Measurements from ENCODE around the gene ZNF699.
"Not testable (repeated sequence)": the region's sequence is repeated elsewhere in the genome, so short reads cannot be mapped to it uniquely, and the experiment has no call there.

ZNF699 gene

DNA sequence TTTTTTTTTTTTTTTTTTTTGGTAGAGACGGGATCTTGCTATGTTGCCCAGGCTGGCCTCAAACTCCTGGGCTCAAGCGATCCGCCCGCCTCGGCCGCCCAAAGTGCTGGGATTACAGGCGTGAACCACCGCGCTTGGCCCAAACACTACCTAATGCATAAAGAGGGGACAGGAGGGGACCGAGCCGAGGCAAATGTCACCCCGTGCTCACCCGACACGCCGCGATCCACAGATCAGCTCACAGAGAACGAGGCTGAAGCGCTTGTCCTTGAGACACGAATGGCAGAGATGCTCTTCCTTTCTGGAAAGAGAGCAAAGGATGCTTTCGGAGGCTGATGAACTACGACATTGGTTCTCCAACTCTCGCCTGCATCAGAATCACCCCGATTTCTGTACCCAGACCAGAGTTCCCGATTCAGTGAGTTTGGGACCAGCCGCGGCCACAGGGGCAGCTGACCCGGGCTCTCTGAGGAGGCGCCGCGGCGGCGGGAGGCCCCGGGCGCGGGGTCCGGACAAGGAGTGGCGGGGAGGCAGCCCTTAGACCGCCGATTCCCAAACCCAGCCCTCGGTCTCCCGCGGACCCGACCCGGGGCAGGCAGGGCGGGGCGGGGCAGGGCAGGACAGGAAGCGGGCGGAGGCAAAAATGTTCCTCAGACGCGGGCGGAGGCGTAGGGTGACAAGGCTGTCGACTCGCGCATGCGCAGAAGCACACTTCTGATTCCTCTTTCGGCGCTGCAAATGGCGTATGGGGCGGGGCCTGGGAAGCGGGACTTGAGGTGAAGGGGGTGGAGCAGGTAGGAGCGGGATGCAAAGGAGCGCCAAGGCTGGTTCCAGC, at the start of gene ZNF699:
Gene ZNF699, minus strand, starts transcription at position 700 of the 835 bp plus-strand sequence. CDS start 4,719 bp downstream, outside the sequence.
- peak; percentile 89 for DNase-seq

DNA sequence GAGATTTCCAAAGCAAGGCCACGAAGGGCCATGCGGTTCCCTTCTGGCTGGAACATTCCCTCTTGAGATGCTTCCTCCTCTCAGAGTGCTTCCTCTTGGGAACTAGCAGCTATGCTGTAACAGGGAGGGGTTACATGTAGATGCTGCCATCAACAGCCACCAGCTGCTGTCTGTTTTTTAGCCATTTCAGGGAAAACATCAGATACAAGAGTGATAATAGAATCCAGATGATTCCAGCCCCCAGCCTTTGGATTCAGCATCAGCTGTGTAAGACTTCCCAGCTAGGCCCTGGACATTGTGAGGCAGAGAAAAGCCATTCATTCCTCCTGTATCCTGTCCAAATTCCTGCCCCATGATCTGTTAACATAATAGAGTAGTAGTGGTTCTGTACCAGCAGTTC, 45.0 kb upstream of the ZNF699 start:
- no peak for DNase-seq

DNA sequence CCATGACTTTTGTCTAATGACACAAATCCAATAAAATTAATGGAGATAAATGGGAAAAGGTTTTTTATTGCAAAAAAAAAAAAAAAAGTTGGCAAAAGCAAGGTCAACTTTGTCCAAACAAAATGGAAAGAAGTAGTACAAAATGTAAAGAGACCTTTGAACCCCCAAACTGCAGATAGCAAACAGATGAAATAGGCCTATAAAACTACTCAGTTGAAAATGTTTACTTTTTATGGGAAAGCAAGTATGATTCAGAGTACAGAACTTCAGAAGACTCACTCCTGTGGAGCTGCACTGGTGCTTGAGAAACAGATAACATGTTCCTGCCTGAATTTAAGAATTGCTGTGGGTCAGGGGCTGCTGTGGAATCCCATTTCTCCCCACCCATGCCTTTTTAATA, 43.4 kb upstream of the ZNF699 start:
- no peak for DNase-seq

DNA sequence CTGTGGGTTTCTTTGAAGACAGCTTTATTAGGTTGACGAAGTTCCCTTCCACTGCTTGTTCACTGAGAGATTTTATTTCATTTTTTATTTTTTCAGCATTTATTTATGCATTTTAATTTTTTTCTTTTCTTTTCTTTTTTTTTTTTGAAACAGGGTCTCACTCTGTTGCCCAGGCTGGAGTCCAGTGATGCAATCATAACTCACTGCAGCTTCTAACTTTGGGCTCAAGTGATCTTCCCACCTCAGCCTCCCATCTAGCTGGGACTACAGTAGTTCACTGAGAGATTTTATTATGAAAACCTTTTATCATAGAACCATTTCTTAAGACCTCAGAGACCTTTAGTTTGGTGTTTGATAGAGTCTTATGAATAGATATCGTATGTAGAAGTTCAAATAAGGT, 42.9 kb upstream of the ZNF699 start:
- DNase-seq, result no peak

DNA sequence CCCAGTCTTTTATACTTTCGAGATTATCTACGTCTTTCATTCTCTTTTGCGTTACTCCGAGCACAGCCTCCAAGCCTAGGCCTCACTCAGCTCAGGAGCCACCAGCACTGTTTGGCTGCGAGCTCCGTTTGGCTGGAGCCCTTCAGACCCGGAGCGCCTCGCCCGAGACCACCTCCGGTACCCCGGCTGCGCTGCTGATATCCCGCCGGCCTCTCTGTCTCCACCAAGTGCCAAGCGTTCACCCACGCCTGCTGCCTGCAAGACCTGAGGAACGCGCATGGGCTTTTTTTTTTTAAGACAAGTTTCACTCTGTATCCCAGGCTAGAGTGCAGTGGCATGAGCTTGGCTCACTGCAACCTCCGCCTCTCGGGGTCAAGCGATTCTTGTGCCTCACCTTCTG, 39.0 kb upstream of the ZNF699 start:
- no peak for DNase-seq

DNA sequence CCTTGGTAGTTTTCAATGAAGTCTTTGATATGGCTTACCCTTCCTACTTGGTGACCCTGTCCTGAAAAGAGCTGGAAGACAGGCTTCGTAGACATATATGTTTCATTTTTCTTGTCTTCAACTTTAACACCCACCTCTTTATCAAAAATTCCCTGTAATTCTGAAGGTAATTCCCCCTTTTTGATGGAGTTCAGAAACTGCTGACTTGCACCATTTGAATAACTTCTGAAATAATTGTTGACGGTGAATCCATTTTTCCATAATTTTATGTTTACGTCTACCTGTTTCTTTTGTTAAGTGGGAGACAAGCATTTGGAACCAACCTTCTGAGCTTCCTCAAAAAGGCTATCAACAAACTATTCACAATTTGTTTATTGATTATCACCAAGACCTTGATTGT, 38.6 kb upstream of the ZNF699 start:
- DNase-seq, result no peak

DNA sequence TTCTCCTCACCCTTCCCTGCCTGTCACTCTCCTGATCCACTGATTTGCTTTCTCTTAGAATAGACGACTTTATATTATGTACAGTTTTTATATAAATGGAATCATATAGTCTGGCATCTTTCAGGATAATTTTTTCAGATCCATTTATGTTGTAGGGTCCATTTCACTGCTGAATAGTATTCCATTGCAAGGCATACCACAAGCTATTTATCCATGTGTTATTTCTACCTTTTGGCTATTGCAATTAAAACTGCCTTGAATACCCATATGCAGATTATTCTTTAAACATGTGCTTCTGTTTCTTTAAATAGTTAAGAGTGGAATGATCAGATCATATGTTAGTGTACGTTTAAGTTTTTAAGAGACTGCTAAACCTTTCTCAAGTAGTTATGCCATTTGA, 35.4 kb upstream of the ZNF699 start:
- no peak for DNase-seq

DNA sequence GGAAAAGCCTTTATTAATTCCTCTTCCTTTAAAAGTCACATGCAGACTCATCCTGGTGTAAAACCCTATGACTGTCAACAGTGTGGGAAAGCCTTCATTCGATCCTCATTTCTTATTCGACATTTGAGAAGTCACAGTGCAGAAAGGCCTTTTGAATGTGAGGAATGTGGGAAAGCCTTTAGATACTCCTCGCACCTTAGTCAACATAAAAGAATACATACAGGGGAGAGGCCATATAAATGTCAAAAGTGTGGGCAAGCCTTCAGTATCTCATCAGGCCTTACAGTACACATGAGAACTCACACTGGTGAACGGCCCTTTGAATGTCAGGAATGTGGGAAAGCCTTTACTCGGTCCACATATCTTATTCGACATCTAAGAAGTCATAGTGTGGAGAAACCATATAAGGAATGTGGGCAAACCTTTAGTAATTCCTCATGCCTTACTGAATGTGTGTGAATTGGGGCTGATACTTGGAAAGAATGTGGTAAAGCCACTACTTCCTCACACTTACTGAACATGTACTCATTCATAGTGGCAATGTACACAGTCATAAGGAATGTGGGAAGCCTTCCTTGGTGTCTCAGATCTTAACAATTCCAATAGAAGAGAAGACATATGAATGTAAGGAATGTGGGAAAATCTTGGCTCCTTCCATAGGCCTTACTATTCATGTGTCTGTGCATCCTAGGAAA, 33.1 kb upstream of the ZNF699 start:
- no peak for DNase-seq

DNA sequence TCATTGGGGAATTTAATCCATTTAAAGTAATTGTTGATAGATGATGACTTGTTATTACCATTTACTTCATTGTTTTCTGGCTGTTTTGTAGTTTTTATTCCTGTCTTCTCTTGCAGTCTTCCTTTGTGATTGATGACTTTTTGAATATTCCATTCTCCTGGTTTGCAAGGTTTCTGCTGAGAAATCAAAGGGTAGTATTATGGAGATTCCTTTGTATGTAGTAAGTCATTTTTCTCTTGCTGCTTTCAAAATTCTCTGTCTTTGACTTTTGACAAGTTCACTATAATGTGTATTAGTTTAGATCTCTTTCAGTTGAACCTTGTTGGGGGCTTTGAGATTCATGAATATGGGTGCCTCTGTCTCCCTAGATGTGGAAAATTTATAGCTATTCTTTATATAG, 20.4 kb upstream of the ZNF699 start:
- DNase-seq, result no peak

DNA sequence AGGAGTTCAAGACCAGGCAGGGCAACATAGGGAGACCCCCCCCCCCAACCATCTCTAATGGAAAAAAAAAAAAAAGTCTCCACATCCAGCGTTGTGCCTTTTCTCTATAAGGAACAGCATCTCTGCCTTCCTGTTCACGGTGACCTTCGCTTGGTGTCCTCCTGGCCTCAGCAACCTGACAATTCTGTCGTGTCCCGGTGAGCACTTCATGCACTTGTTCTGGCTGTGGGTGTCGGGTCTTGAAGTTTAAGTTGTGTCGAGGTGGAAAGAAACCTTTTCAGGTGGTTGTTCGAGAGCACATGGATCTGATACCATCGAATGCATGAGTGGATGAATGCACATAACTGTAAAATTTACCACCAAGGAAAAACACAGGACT, 14.9 kb upstream of the ZNF699 start:
- DNase-seq, result no peak

DNA sequence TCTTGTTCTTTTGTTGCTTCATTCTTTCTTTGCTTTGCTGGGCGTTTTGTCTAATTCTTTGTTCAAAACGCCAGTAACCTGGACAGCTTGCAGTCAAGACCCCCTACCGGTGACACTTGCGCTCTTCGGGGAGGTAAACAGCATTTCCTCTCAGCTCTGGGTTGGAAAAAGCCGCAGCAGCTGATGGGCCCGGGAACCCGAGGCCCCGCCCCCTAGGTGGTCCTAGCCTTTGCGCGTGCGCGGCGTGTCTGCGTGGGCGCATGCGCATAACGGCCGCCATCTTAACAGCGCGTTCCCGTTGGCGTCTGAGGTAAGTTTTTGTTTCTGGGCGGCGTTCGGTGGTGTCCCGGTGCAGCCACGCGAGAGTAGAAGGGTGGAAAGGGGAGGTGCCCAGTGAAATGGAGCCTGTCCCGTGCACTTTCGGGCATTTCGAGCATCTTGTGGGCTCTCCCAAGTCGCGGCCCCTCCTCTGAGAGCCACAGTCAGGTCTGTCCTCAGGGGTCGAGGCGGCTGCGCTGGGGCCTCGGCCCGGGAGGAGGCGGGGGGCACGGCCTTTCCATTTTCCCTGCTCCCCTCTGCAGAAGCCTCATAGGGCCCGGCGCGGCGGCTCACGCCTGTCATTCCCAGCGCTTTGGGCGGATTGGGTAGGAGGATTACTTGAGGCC, 14.4 kb upstream of the ZNF699 start, which contains the start of gene ZNF559:
Gene ZNF559, plus strand, starts transcription at position 261 of the 665 bp plus-strand sequence. CDS start 14,371 bp downstream, outside the sequence.
- peak; percentile 94 for DNase-seq

DNA sequence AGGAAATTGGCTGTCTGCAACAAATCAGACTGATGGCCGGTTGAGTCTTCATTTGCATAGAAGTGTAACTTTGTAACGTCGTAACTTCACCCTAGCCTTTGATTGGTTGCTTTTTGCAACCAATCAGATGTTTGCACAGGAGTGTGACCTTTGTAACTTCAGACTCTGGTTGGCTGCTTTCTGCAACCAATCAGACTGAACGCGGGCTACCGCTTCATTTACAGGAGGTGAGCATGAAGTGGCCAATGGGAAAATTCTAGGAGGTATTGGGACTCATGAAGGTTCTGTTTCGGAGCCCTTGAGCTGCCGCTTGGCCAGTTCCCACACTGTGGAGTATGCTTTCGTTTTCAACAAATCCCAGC, 13.9 kb upstream of the ZNF699 start:
- DNase-seq, result peak; percentile 86

DNA sequence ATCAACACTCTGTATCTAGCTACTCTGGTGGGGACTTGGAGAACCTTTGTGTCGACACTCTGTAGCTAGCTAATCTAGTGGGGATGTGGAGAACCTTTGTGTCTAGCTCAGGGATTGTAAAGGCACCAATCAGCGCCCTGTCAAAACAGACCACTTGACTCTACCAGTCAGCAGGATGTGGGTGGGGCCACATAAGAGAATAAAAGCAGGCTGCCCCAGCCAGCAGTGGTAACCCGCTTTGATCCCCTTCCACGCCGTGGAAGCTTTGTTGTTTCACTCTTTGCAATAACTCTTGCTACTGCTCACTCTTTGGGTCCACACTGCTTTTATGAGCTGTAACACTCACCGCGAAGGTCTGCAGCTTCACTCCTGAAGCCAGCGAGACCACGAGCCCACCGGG, 12.6 kb upstream of the ZNF699 start:
- not testable (repeated sequence) for DNase-seq

DNA sequence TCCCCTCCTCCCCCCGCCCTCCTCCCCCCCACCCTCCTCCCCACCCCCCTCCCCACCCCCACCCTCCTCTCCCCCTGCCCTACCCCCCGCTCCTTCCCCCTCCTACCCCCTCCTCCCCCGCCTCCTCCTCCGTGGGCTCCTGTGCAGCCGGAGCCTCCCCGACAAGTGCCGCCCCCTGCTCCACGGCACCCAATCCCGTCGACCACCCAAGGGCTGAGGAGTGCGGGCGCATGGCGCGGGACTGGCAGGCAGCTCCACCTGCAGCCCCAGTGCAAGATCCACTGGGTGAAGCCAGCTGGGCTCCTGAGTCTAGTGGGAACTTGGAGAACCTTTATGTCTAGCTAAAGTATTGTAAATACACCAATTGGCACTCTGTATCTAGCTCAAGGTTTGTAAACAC, 12.1 kb upstream of the ZNF699 start:
- not testable (repeated sequence) for DNase-seq

DNA sequence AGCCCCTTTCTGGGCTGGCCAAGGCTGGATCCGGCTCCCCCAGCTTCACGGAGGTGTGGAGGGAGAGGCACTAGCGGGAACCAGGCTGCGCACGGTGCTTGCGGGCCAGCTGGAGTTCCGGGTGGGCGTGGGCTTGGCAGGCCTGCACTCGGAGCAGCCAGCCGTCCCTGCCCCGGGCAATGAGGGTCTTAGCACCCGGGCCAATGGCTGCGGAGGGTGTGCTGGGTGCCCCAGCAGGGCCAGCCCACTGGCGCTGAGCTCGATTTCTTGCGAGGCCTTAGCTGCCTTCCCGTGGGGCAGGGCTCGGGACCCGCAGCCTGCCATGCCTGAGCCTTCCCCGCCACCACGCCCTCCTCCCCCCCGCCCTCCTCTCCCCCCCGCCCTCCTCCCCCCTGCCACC, 11.7 kb upstream of the ZNF699 start:
- no peak for DNase-seq

DNA sequence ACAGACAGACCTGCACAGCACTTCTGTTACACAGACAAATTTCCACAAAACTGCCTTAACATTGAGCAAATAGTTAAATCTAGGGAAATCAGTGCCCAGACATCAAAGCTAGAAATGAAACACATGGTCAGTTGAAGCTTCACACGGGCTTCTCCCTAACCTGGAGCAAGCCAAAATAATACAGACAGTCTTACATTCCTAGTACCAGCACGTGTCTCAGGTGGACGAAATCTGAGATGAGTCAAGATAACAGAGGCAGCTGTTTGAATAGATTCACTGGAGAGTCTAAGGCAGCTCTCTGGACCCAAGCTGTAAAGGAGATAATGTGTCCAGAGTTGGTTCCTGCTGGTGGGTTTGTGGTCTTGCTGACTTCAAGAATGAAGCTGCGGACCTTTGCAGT, 4.1 kb upstream of the ZNF699 start:
- DNase-seq, result no peak

DNA sequence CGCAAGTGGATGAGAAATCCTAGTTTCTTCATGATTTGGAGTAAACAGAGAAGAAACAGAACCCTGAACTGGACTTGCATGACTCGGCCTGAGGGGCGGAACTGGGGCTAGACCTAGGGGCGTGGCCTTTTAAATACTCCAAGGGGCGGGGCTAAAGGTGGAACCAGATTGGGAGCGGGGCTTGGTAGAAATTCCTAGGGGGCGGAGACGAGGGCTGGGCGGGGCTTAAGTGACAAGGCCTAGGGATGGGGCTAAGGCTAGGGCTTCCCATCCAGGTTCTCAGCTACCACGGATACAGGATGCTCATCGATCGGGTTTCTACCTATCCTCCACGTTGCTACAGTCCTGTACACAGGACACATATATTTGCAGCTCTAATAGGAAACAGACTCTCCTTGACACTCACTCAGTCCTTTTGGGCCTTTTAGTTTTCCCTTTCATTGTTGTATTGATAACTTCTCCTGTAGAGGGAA, 372 bp upstream of the ZNF699 start:
- DNase-seq, result no peak

DNA sequence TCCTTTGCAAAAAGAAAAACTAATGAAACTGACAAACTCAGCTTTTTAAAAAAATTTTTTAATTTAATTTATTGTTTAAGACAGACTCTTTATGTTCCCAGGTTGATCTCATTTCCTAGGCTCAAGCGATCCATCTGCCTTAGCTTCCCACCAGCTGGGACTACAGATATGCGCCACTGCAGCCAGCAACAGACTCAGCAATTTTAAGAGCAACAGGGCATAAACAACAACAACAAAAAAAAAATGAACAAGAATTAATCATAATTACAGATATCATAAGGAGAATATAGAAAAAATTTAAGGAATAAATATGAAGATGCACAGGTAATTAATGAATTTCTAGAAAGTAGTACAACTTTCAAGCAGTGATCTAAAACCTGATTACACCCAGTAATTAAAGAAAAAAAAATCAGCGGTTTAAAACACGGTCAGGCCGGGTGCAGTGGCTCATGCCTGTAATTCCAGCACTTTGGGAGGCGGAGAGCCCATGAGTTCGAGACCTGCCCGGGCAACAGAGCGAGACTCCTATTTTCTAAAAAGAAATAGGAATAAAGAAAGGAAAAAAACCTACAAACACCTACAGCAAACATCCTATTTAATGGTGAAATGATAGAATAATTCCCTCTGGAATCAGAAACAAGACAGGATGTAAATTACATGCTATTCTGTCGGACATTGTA, 1.4 kb downstream of the ZNF699 start:
- DNase-seq, result no peak

DNA sequence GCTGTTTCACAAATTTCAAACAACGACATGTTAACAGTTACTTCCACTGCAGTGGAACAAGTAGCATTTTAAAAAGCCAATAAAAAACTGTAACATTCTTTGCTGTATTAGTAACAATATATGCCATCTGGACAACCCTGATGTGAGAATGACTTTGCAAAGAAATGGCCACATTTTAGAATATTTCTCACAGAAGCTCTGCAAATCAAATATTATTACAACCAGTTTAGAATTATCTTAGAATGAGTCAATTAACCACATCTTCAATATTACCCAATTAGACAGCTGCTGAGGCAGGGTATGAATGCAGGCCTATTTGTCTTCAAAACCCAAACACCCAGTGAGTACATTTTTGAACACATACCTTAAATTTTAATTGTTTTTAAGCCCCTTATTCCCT, 3.2 kb downstream of the ZNF699 start:
- DNase-seq, result no peak

DNA sequence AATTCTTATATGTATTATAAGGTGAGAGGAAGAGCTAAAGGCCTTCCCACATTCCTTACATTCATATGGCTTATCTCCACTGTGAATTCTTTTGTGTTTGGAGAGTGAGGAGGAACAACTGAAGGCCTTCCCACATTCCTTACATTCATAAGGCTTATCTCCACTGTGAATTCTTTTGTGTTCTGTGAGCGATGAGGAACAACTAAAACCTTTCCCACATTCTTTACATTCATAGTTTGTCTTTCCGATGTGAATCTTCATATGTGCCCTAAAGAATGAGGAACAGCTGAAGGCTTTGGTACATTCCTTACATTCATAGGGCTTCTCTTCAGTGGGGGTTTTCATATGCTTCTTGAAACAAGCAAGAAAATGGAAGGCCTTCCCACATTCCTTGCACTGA, 13.3 kb downstream of the ZNF699 start:
- DNase-seq, result no peak

DNA sequence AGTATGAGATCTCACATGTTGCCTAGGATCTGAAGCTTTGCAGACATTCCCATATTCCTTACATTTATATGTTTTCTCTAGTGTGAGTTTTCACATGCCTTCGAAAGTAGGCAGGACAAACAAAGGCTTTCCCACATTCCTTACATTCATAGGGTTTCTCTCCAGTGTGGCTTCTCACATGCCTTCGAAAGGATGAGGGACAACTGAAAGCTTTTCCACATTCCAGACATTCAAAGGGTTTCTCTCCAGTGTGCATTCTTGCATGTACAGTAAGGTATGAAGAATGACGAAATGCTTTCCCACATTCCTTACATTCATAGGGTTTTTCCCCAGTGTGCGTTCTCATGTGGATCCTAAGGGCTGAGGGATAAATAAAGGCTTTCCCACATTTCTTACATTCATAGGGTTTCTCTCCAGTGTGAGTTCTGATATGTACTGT, 14.2 kb downstream of the ZNF699 start:
- DNase-seq, result no peak

DNA sequence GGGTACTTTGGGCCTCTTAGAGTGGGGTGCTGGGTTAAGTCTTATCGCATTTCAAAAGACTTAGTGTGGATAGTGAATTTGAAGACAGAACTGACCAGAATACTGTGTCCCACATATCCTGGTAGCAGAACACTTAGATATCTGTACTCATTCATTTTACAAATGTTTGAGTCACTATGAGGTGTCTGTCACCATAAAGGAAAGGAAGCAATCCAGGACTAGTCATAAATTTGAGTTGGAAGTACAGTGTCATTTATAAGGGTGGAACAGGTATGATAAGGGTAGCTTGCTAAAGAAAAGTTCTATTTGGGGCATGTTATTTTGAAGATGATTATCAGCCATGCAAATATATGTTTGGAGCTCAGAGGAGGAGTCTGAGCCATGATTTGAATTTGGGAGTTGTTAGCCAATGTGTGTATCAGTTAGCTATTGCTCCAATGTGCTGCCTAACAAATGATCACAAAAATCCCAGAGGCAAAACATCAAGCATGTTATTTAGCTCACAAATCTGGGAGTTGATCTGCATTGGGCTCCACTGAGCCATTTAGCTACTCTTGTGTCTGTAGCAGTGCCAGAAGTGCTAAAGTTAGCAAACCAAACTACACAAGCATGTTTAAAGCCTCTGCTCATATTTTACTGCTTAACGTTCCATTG, 20.3 kb downstream of the ZNF699 start:
- DNase-seq, result no peak

DNA sequence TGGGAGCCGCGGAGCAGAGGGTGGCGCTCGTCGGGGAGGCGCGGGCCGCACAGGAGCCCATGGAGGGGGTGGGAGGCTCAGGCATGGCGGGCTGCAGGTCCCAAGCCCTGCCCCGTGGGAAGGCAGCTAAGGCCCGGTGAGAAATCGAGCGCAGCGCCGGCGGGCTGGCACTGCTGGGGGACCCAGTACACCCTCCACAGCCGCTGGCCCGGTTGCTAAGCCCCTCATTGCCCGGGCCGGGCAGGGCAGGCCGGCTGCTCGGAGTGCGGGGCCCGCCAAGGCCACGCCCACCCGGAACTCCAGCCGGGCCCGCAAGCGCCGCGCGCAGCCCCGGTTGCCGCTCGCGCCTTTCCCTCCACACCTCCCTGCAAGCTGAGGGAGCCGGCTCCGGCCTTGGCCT, 26.2 kb downstream of the ZNF699 start:
- not testable (repeated sequence) for DNase-seq

Data from DMS 273 treated with DMSO at 0.1 percent for 48 hours (cell line).